Peyer's patch (tissue), 4 donors: ENCODE data around the gene CD300A.

Source experiments
- CTCF ChIP-seq, 6 experiments: fragments of 450-650 bp in 4 of 6; fragments of 200-600 bp in 2 of 6; sonication (generic) in 1 of 6; IDR thresholded peaks; one replicate each; pipeline ENCODE4 v1.5.1; 2017 to 2019; ENCODE audit warnings: antibody characterized with exemption in 6 of 6, mild to moderate bottlenecking in 3 of 6, moderate library complexity in 1 of 6
- POLR2A ChIP-seq, 2 donors: fragments of 450-650 bp; IDR thresholded peaks; one replicate each; pipeline ENCODE4 v1.5.1; 2017; ENCODE audit warnings: antibody characterized with exemption in 2 of 2, mild to moderate bottlenecking in 2 of 2, moderate library complexity in 2 of 2

- no peak for TF ChIP-seq CTCF (IDR thresholded peaks at IDR 0.05)
- TF ChIP-seq POLR2A (IDR thresholded peaks at IDR 0.05): no peak
Measured at GRCh38 chr17:74424657-74425056, 41.8 kb upstream of the CD300A start.
